ENCODE results near the gene SPTSSA. TPM values are rescaled to one million over a fixed set of nuclear protein-coding genes. Genes with fewer than 3 reads are reported as not detected.
"Not testable (repeated sequence)": the region's sequence is repeated elsewhere in the genome, so short reads cannot be mapped to it uniquely, and the experiment has no call there.

Gene SPTSSA
- total RNA-seq, 1 donor from 2014 or later: 9.6 TPM

- no peaks in the 10 kb centered on the region for H3K36me3 ChIP-seq
- H3K9me3 ChIP-seq: no peaks in the 10 kb centered on the region
- no peak for TF ChIP-seq CTCF (IDR thresholded peaks at IDR 0.05)
- H3K27me3 ChIP-seq: no peaks in the 10 kb centered on the region
- no peak overlapping the region for H3K27ac ChIP-seq
- no peak for DNase-seq (ENCODE audit: low spot score in 2 of 2)
- no peak overlapping the region for H3K4me3 ChIP-seq
- intact Hi-C loops (cut with DNase I): no loop called here
- no peaks in the 10 kb centered on the region for H3K4me1 ChIP-seq
Measured at GRCh38 chr14:34403646-34404045, 58.4 kb downstream of the SPTSSA start.

- Histone ChIP-seq H3K4me3 (no peak overlapping the region), H3K4me1 (no peaks in the 10 kb centered on the region), H3K27me3 (no peaks in the 10 kb centered on the region), H3K36me3 (no peaks in the 10 kb centered on the region), H3K9me3 (peaks cover 0 to 2% of the 10 kb centered on the region in 2 donors), H3K27ac (no peak overlapping the region)
- DNase-seq (ENCODE audit: low spot score in 2 of 2): no peak
- intact Hi-C loops (cut with DNase I): no loop called here
- TF ChIP-seq CTCF (IDR thresholded peaks at IDR 0.05): no peak
Measured at GRCh38 chr14:34398024-34398423, 64.0 kb downstream of the SPTSSA start.

GRCh38 chr14:34387974-34388516 is 74.0 kb downstream of the SPTSSA start:
- DNase-seq (ENCODE audit: low spot score in 2 of 2): no peak
- H3K27ac ChIP-seq: no peak overlapping the region
- H3K27me3 ChIP-seq: no peaks in the 10 kb centered on the region
- H3K9me3 ChIP-seq: peaks cover 3 to 7% of the 10 kb centered on the region in 2 donors
- H3K36me3 ChIP-seq: no peaks in the 10 kb centered on the region
- H3K4me3 ChIP-seq: no peak overlapping the region
- TF ChIP-seq CTCF (IDR thresholded peaks at IDR 0.05): no peak
- H3K4me1 ChIP-seq: no peaks in the 10 kb centered on the region
- intact Hi-C loops (cut with DNase I): no loop called here

- intact Hi-C loops (cut with DNase I): no loop called here
- H3K4me1 ChIP-seq: no peaks in the 10 kb centered on the region
Measured at GRCh38 chr14:34386865-34387485, 75.1 kb downstream of the SPTSSA start.

GRCh38 chr14:34385881-34386280 is 76.2 kb downstream of the SPTSSA start:
- H3K27ac ChIP-seq; H3K4me1 ChIP-seq; H3K4me3 ChIP-seq; H3K9me3 ChIP-seq; H3K36me3 ChIP-seq; intact Hi-C loops (cut with DNase I); H3K27me3 ChIP-seq; DNase-seq (ENCODE audit: low spot score in 2 of 2): not testable (repeated sequence)

More at GRCh38 chr14:34386865-34387485, 75.1 kb downstream of the SPTSSA start:
- no peak overlapping the region for H3K27ac ChIP-seq
- TF ChIP-seq CTCF (IDR thresholded peaks at IDR 0.05): no peak
- DNase-seq (ENCODE audit: low spot score in 2 of 2): no peak
- H3K36me3 ChIP-seq: no peaks in the 10 kb centered on the region
- peaks cover 3 to 7% of the 10 kb centered on the region in 2 donors for H3K9me3 ChIP-seq
- H3K4me3 ChIP-seq: no peak overlapping the region
- no peaks in the 10 kb centered on the region for H3K27me3 ChIP-seq

GRCh38 chr14:34383839-34384238 is 78.2 kb downstream of the SPTSSA start:
- intact Hi-C loops (cut with DNase I): no loop called here
- H3K4me3 ChIP-seq: no peak overlapping the region
- no peak for DNase-seq (ENCODE audit: low spot score in 2 of 2)
- TF ChIP-seq CTCF (IDR thresholded peaks at IDR 0.05): no peak
- H3K27me3 ChIP-seq: no peaks in the 10 kb centered on the region
- H3K36me3 ChIP-seq: no peaks in the 10 kb centered on the region
- H3K9me3 ChIP-seq: no peaks in the 10 kb centered on the region
- no peak overlapping the region for H3K27ac ChIP-seq
- no peaks in the 10 kb centered on the region for H3K4me1 ChIP-seq

Other genes starting within 250 kb of the SPTSSA start
- 10.1 TPM for gene EAPP, start 77.5 kb upstream of the SPTSSA start, total RNA-seq
- gene SNX6, start 167.9 kb upstream of the SPTSSA start, total RNA-seq: 25.3 TPM

All from ascending aorta (tissue), 2 donors.